Rectal smooth muscle tissue (tissue), 1 donor: ENCODE data around the gene GDI1.

Experiments used
- H3K27ac ChIP-seq: one replicate; pipeline ENCODE4 v1.7.0; 2013; ENCODE audit warnings: low read depth, low read length, inconsistent platforms
- H3K27me3 ChIP-seq: one replicate; pipeline ENCODE4 v1.7.0; 2013; ENCODE audit warnings: low read length; ENCODE audit not compliant: control insufficient read depth, insufficient read depth
- H3K36me3 ChIP-seq: one replicate; pipeline ENCODE4 v1.7.0; 2013; ENCODE audit warnings: low read length; ENCODE audit not compliant: control insufficient read depth, insufficient read depth
- H3K4me1 ChIP-seq: one replicate; pipeline ENCODE4 v1.7.0; 2013; ENCODE audit warnings: low read length; ENCODE audit not compliant: control insufficient read depth, insufficient read depth
- H3K4me3 ChIP-seq: one replicate; pipeline ENCODE4 v1.7.0; 2013; ENCODE audit warnings: low read length
- H3K9ac ChIP-seq: one replicate; pipeline ENCODE4 v1.7.0; 2013; ENCODE audit warnings: low read length

The GDI1 gene

GRCh38 chrX:154401045-154401799 lies 35.7 kb upstream of the GDI1 start:
- H3K4me1 ChIP-seq = peaks cover 4% of the 10 kb centered on the region
- no peaks in the 10 kb centered on the region for H3K27me3 ChIP-seq
- H3K36me3 ChIP-seq = peaks cover 12% of the 10 kb centered on the region
- no peak overlapping the region for H3K9ac ChIP-seq
- no peak overlapping the region for H3K4me3 ChIP-seq
- no peak overlapping the region for H3K27ac ChIP-seq

- Histone ChIP-seq H3K27me3 (no peaks in the 10 kb centered on the region), H3K4me1 (peaks cover 4% of the 10 kb centered on the region), H3K9ac (no peak overlapping the region), H3K36me3 (peaks cover 12% of the 10 kb centered on the region), H3K27ac (no peak overlapping the region), H3K4me3 (no peak overlapping the region)
Measured at GRCh38 chrX:154401918-154402621, 34.9 kb upstream of the GDI1 start.

GRCh38 chrX:154402622-154403127 lies 34.3 kb upstream of the GDI1 start:
- Histone ChIP-seq H3K27me3 (no peaks in the 10 kb centered on the region), H3K4me1 (peaks cover 4% of the 10 kb centered on the region), H3K36me3 (peaks cover 12% of the 10 kb centered on the region), H3K4me3 (no peak overlapping the region), H3K9ac (no peak overlapping the region), H3K27ac (no peak overlapping the region)

- Histone ChIP-seq H3K4me1 (peaks cover 4% of the 10 kb centered on the region), H3K4me3 (no peak overlapping the region), H3K36me3 (peaks cover 12% of the 10 kb centered on the region), H3K27ac (no peak overlapping the region), H3K27me3 (no peaks in the 10 kb centered on the region), H3K9ac (no peak overlapping the region)
Measured at GRCh38 chrX:154403192-154403591, 33.8 kb upstream of the GDI1 start.

GRCh38 chrX:154403858-154404257 lies 33.1 kb upstream of the GDI1 start:
- no peak overlapping the region for H3K9ac ChIP-seq
- H3K4me1 ChIP-seq = peaks cover 4% of the 10 kb centered on the region
- no peak overlapping the region for H3K27ac ChIP-seq
- no peaks in the 10 kb centered on the region for H3K27me3 ChIP-seq
- no peak overlapping the region for H3K4me3 ChIP-seq
- H3K36me3 ChIP-seq = peaks cover 12% of the 10 kb centered on the region

- Histone ChIP-seq H3K9ac (no peak overlapping the region), H3K4me1 (no peaks in the 10 kb centered on the region), H3K27ac (no peak overlapping the region), H3K27me3 (no peaks in the 10 kb centered on the region), H3K4me3 (no peak overlapping the region), H3K36me3 (peaks cover 8% of the 10 kb centered on the region)
Measured at GRCh38 chrX:154404625-154405192, 32.2 kb upstream of the GDI1 start.

- no peak overlapping the region for H3K27ac ChIP-seq
- no peak overlapping the region for H3K9ac ChIP-seq
- no peaks in the 10 kb centered on the region for H3K36me3 ChIP-seq
- peaks cover 2% of the 10 kb centered on the region for H3K27me3 ChIP-seq
- no peaks in the 10 kb centered on the region for H3K4me1 ChIP-seq
- H3K4me3 ChIP-seq = peak overlapping the region; percentile 46
Measured at GRCh38 chrX:154408659-154409221, 28.2 kb upstream of the GDI1 start.

GRCh38 chrX:154409222-154409871 lies 27.6 kb upstream of the GDI1 start, which contains the start of gene DNASE1L1:
DNASE1L1 (minus strand) TSS chrX:154409254; CDS start chrX:154405568, 3,686 bp downstream.
- H3K4me3 ChIP-seq = peak within 1 kb of the TSS; percentile 49
- H3K4me1 ChIP-seq = no peaks in the 10 kb centered on the region
- no peak within 1 kb of the TSS for H3K9ac ChIP-seq
- H3K27ac ChIP-seq = peak within 1 kb of the TSS; percentile 32
- H3K27me3 ChIP-seq = peaks cover 2% of the 10 kb centered on the region
- H3K36me3 ChIP-seq = no peaks in the 10 kb centered on the region

GRCh38 chrX:154411981-154412340 lies 25.0 kb upstream of the GDI1 start:
- Histone ChIP-seq H3K9ac (peak overlapping the region; percentile 62), H3K36me3 (no peaks in the 10 kb centered on the region), H3K27me3 (peaks cover 2% of the 10 kb centered on the region), H3K27ac (peak overlapping the region; percentile 85), H3K4me3 (peak overlapping the region; percentile 70), H3K4me1 (no peaks in the 10 kb centered on the region)

GRCh38 chrX:154412468-154412867 lies 24.5 kb upstream of the GDI1 start:
- Histone ChIP-seq H3K4me3 (peak overlapping the region; percentile 70), H3K36me3 (no peaks in the 10 kb centered on the region), H3K27ac (peak overlapping the region; percentile 85), H3K9ac (no peak overlapping the region), H3K27me3 (peaks cover 2% of the 10 kb centered on the region), H3K4me1 (no peaks in the 10 kb centered on the region)

- Histone ChIP-seq H3K27ac (no peak overlapping the region), H3K9ac (no peak overlapping the region), H3K4me3 (no peak overlapping the region), H3K36me3 (no peaks in the 10 kb centered on the region), H3K4me1 (no peaks in the 10 kb centered on the region), H3K27me3 (peaks cover 2% of the 10 kb centered on the region)
Measured at GRCh38 chrX:154413142-154413541, 23.8 kb upstream of the GDI1 start.

- H3K4me1 ChIP-seq = no peaks in the 10 kb centered on the region
- H3K27ac ChIP-seq = no peak overlapping the region
- H3K36me3 ChIP-seq = no peaks in the 10 kb centered on the region
- no peak overlapping the region for H3K4me3 ChIP-seq
- H3K9ac ChIP-seq = no peak overlapping the region
- H3K27me3 ChIP-seq = peaks cover 4% of the 10 kb centered on the region
Measured at GRCh38 chrX:154417157-154417556, 19.8 kb upstream of the GDI1 start.
